Gastroesophageal sphincter (tissue), 4 donors: ENCODE data around the gene MEMO1. TPM values are rescaled to one million over a fixed set of nuclear protein-coding genes. Genes with fewer than 3 reads are reported as not detected.
A peak's percentile ranks its signal among the peaks of the same experiment; 100 is the strongest.
"Not testable (repeated sequence)": the region's sequence is repeated elsewhere in the genome, so short reads cannot be mapped to it uniquely, and the experiment has no call there.

ENCODE experiments used
- ATAC-seq: fragments of 150-250 bp; one replicate; pipeline ENCODE4 v1.9.1; 2016; ENCODE audit warnings: mild to moderate bottlenecking, moderate library complexity
- H3K27ac ChIP-seq, 4 donors: fragments of 200-600 bp; sonication (generic) in 3 of 4; 1 replicate in 3 of 4; 2 replicates in 1 of 4; pipeline ENCODE4 v1.5.1; 2016 to 2019
- H3K27me3 ChIP-seq: fragments of 200-600 bp; sonication (generic); one replicate; pipeline ENCODE4 v1.5.1; 2019
- H3K36me3 ChIP-seq, 2 donors: fragments of 200-600 bp; sonication (generic); one replicate each; pipeline ENCODE4 v1.5.1; 2019; ENCODE audit warnings: control low read depth in 1 of 2
- H3K4me1 ChIP-seq, 3 donors: fragments of 200-600 bp; sonication (generic); 1 replicate in 2 of 3; 2 replicates in 1 of 3; pipeline ENCODE4 v1.5.1; 2016 to 2019; ENCODE audit warnings: control low read depth in 2 of 3
- H3K4me3 ChIP-seq, 2 donors: fragments of 200-600 bp; sonication (generic); one replicate each; pipeline ENCODE4 v1.5.1; 2019; ENCODE audit warnings: mild to moderate bottlenecking in 1 of 2, moderate library complexity in 1 of 2
- H3K9me3 ChIP-seq, 3 donors: fragments of 200-600 bp; sonication (generic); one replicate each; pipeline ENCODE4 v1.5.1; 2017 to 2019; ENCODE audit warnings: control low read depth in 2 of 3
- EP300 ChIP-seq: sonication (generic); formaldehyde crosslinking; IDR thresholded peaks from one replicate; pipeline ENCODE4 v1.6.1; 2017; ENCODE audit warnings: antibody characterized with exemption, mild to moderate bottlenecking
- POLR2A ChIP-seq, 2 donors: fragments of 450-650 bp; IDR thresholded peaks; one replicate each; pipeline ENCODE4 v1.6.1; 2017; ENCODE audit warnings: antibody characterized with exemption in 2 of 2, mild to moderate bottlenecking in 2 of 2, moderate library complexity in 1 of 2
- POLR2AphosphoS5 ChIP-seq: sonication (generic); formaldehyde crosslinking; IDR thresholded peaks from one replicate; pipeline ENCODE4 v1.6.1; 2017; ENCODE audit warnings: antibody characterized with exemption
- WGBS, 2 donors: methylation state at CpG; one replicate each; pipeline ENCODE4 v1.1.5; 2018; ENCODE audit warnings: low coverage in 1 of 2; 5-methylcytosine and 5-hydroxymethylcytosine counted together
- total RNA-seq, 4 donors: library from RNA; depleted of rRNA; stranded (reverse); fragments of >200 nt; gene quantifications; one replicate each; pipeline ENCODE4 v1.1.0, GENCODE V29; 2016
- TF ChIP-seq, protein P1 (sequence below), 4 experiments: fragments of 200-600 bp in 2 of 4; fragments of 450-650 bp in 2 of 4; sonication (generic) in 1 of 4; IDR thresholded peaks; one replicate each; pipeline ENCODE4 v1.5.1; 2017 to 2019; ENCODE audit warnings: antibody characterized with exemption in 4 of 4, mild to moderate bottlenecking in 2 of 4, moderate library complexity in 2 of 4

Gene MEMO1
- total RNA-seq, 4 donors from 2014 or later = 24.4 to 42.2 (median 30.9) TPM

DNA sequence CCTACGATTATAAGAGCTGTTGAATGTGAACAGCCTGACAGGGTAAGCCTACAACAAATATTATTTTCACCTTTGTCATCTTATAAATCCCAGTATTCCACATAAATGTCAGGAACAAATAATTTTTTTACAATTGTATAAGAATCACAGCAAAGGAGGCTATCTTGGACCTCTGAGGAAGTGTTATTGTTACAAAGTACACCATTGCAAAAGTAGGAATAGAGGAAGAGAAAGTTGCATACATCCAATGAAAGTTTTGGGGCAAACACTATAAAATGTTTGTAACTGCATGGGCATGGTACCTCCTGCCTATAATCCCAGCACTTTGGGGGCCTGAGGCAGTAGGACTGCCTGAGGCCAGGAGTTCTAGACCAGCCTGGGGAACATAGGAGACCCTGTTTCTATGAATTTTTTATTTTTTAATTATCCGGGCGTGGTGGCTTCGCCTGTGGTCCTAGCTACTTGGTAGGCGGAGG is 715 bp upstream of the MEMO1 start:
- Histone ChIP-seq H3K9me3 (no peaks in the 10 kb centered on the region), H3K27ac (peak overlapping the region; percentile 94 to 98 (median 96)), H3K27me3 (no peaks in the 10 kb centered on the region), H3K4me1 (peaks cover 0 to 38% (median 7%) of the 10 kb centered on the region in 3 donors), H3K36me3 (peaks cover 0 to 26% of the 10 kb centered on the region in 2 donors), H3K4me3 (peak overlapping the region; percentile 90 to 91)
- TF ChIP-seq EP300 (no peak), POLR2A (IDR thresholded peaks at IDR 0.05) (no peak), POLR2AphosphoS5 (no peak)
- TF ChIP-seq, protein P1, sequence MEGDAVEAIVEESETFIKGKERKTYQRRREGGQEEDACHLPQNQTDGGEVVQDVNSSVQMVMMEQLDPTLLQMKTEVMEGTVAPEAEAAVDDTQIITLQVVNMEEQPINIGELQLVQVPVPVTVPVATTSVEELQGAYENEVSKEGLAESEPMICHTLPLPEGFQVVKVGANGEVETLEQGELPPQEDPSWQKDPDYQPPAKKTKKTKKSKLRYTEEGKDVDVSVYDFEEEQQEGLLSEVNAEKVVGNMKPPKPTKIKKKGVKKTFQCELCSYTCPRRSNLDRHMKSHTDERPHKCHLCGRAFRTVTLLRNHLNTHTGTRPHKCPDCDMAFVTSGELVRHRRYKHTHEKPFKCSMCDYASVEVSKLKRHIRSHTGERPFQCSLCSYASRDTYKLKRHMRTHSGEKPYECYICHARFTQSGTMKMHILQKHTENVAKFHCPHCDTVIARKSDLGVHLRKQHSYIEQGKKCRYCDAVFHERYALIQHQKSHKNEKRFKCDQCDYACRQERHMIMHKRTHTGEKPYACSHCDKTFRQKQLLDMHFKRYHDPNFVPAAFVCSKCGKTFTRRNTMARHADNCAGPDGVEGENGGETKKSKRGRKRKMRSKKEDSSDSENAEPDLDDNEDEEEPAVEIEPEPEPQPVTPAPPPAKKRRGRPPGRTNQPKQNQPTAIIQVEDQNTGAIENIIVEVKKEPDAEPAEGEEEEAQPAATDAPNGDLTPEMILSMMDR (IDR thresholded peaks at IDR 0.05) = no peak
- ATAC-seq = no peak
- 41% methylated on average over 2 of the region's 5 CpGs; no CpG with 5 or more reads in 1 of the 2 donors for WGBS, 2 donors

DNA sequence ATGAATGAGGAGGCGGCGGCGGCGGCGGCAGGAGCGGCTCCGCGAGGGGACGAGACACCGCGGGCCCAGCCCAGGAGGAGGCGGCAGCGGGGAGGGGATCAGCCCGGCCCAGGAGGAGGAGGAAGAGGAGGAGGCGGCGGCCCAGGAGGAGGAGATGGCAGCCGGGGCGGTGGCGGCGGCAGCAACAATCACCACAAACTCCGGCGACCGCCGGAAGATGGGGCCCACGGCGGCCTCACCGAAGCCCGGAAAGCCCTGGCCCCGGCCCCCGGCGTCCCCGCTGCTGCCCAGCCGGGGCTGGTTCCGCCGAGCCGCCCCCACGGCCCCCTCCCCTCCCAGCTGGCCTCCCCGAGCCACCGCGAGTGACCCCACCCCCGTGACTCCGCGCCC is 533 bp downstream of the MEMO1 start:
- H3K27me3 ChIP-seq, H3K9me3 ChIP-seq: not testable (repeated sequence)
- ATAC-seq = peak; percentile 89
- TF ChIP-seq POLR2A (IDR thresholded peaks at IDR 0.05) = peak in 1 of 2 donors; percentile 18
- H3K27ac ChIP-seq = peak overlapping the region; percentile 94 to 98 (median 96)
- H3K36me3 ChIP-seq = peaks cover 0 to 15% of the 10 kb centered on the region in 2 donors
- peak overlapping the region; percentile 90 to 91 for H3K4me3 ChIP-seq
- peaks cover 0 to 50% (median 7%) of the 10 kb centered on the region in 3 donors for H3K4me1 ChIP-seq
- WGBS, 2 donors = no CpG with 5 or more reads among the region's 43 CpGs

DNA sequence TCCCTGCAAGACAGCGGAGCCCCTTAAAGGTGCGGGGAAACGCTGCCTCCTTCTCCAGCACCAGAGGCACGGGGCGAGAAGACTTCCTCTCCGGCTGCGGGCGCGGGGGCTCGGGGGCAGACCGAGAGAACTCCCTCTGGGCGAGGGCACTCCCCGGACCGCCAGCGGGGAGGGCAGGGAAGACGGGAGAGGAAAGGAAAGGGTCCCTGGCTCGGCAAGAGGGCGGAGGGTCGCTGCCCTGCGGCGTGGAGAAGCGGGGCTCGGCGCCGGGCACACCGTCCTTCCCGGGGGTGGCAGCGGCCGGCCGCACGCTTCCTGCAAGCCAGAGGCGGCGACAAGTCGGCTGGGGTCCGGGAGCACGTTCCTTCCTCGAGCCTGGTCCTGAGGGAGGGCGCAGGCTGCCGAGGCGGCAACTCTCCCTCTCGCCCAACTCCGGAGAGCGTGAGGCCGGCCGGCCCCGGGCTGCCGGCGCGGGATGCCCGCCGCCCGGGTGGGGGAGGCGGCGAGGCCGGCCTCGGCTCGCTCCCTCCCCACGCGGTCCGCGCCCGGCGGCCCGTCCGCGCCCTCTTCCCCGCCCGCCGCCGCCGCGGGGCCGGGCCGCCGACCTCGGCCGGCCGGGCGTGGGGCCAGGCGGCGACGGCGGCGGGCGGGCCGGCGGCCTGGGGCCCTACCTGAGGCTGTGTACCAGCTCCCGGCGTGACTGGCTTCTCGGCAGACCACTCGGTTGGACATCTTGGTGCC is 1.1 kb downstream of the MEMO1 start:
- H3K4me1 ChIP-seq = peaks cover 0 to 50% (median 7%) of the 10 kb centered on the region in 3 donors
- H3K27me3 ChIP-seq = no peaks in the 10 kb centered on the region
- peaks cover 0 to 11% of the 10 kb centered on the region in 2 donors for H3K36me3 ChIP-seq
- peak overlapping the region; percentile 90 to 91 for H3K4me3 ChIP-seq
- H3K27ac ChIP-seq = peak overlapping the region; percentile 94 to 98 (median 96)
- TF ChIP-seq POLR2A (IDR thresholded peaks at IDR 0.05) = peak in 1 of 2 donors; percentile 13
- TF ChIP-seq, protein P1 (IDR thresholded peaks at IDR 0.05) = no peak
- peak; percentile 33 for ATAC-seq
- 0% methylated on average over 2 of the region's 91 CpGs; no CpG with 5 or more reads in 1 of the 2 donors for WGBS, 2 donors
- no peaks in the 10 kb centered on the region for H3K9me3 ChIP-seq

DNA sequence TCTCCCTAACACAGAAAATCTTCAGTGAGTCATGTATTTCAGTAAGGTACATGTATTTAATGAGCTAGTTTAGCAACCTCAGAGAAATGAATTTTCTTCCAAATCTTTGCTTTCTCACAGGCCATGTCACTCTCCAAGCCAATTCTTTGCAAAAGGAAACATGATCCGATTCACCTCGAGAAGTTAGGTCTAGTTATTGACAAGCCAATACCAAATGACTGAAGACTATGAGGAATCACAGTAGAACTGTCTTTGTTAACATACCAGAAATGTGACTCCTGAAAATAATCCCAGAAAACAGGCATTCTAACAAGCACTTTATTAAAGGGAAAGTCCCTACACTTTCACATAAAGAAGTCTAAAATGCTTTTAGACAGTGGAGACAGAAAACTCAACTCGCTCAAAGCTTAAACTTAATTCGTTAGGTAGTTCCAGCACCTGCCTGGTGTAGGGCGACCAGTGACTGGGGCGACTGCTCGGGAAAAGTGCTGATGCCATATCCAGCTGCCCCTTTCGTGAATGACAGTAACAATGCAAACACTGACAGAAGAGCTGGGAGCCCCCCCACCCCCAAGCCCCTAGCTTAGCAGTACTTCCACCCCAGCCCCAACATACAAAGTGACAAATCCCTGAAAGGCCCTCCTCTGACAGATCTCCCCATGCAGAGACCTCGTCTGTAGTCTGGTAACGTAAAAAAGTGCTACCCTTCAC is 1.8 kb downstream of the MEMO1 start:
- H3K27ac ChIP-seq = peak overlapping the region; percentile 54 to 98 (median 96)
- TF ChIP-seq POLR2A (IDR thresholded peaks at IDR 0.05) (no peak), EP300 (no peak), POLR2AphosphoS5 (no peak)
- TF ChIP-seq, protein P1 (IDR thresholded peaks at IDR 0.05) = no peak
- H3K27me3 ChIP-seq = no peaks in the 10 kb centered on the region
- H3K4me3 ChIP-seq = peak overlapping the region; percentile 66 to 90
- no peaks in the 10 kb centered on the region for H3K9me3 ChIP-seq
- peaks cover 0 to 8% of the 10 kb centered on the region in 2 donors for H3K36me3 ChIP-seq
- ATAC-seq = no peak
- 0 to 3% methylated on average over 2 to 5 of the region's 10 CpGs for WGBS, 2 donors
- H3K4me1 ChIP-seq = peaks cover 0 to 52% (median 7%) of the 10 kb centered on the region in 3 donors

DNA sequence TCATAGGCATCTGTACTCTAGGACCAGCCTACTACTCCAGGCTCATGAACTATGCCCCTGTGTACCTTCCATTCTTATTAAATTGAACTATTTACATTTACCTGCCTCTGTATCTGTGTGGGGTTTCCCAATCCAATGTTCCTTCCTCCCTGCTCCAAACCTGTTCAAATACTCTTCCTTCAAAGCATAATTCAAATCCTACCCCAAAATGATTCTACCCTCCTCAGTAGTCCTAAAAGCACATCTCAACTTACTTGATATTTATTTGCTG is 3.8 kb downstream of the MEMO1 start:
- Histone ChIP-seq H3K4me1 (peaks cover 0 to 55% (median 7%) of the 10 kb centered on the region in 3 donors), H3K27me3 (no peaks in the 10 kb centered on the region), H3K27ac (no peak overlapping the region), H3K36me3 (no peaks in the 10 kb centered on the region), H3K4me3 (no peak overlapping the region), H3K9me3 (no peaks in the 10 kb centered on the region)
- TF ChIP-seq POLR2AphosphoS5 (no peak), POLR2A (IDR thresholded peaks at IDR 0.05) (no peak)
- no peak for ATAC-seq
